Measurements from ENCODE around the gene C1orf56.

DNA sequence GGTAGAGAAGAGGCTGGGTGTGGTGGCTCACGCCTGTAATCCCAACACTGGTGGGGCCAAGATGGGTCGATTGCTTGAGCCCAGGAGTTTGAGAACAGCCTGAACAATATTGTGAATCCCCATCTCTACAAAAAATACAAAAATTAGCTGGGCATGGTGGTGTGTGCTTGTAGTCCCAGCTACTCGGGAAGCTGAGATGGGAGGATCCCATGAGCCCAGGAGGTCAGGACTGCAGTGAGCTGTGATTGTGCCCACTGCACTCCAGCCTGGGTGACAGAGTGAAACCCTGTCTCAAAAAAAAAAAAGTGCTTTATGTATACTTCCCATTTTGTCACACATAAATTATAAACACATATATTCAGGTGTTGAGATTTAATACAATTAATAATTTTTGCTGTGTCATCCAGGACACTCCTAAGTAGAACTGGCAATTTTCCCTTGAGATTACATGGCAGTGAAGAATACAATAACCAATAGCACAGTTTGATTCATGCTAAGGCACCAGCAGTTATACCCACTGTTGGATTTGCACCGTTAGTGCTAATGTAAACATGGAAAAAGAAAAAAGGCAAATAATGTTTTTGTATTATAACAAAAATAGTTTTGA is 38.5 kb downstream of the C1orf56 start:
- TF ChIP-seq, protein P1, sequence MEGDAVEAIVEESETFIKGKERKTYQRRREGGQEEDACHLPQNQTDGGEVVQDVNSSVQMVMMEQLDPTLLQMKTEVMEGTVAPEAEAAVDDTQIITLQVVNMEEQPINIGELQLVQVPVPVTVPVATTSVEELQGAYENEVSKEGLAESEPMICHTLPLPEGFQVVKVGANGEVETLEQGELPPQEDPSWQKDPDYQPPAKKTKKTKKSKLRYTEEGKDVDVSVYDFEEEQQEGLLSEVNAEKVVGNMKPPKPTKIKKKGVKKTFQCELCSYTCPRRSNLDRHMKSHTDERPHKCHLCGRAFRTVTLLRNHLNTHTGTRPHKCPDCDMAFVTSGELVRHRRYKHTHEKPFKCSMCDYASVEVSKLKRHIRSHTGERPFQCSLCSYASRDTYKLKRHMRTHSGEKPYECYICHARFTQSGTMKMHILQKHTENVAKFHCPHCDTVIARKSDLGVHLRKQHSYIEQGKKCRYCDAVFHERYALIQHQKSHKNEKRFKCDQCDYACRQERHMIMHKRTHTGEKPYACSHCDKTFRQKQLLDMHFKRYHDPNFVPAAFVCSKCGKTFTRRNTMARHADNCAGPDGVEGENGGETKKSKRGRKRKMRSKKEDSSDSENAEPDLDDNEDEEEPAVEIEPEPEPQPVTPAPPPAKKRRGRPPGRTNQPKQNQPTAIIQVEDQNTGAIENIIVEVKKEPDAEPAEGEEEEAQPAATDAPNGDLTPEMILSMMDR (IDR thresholded peaks at IDR 0.05; ENCODE audit: low read depth, low read length, missing input control) = no peak
- TF ChIP-seq, protein P2, sequence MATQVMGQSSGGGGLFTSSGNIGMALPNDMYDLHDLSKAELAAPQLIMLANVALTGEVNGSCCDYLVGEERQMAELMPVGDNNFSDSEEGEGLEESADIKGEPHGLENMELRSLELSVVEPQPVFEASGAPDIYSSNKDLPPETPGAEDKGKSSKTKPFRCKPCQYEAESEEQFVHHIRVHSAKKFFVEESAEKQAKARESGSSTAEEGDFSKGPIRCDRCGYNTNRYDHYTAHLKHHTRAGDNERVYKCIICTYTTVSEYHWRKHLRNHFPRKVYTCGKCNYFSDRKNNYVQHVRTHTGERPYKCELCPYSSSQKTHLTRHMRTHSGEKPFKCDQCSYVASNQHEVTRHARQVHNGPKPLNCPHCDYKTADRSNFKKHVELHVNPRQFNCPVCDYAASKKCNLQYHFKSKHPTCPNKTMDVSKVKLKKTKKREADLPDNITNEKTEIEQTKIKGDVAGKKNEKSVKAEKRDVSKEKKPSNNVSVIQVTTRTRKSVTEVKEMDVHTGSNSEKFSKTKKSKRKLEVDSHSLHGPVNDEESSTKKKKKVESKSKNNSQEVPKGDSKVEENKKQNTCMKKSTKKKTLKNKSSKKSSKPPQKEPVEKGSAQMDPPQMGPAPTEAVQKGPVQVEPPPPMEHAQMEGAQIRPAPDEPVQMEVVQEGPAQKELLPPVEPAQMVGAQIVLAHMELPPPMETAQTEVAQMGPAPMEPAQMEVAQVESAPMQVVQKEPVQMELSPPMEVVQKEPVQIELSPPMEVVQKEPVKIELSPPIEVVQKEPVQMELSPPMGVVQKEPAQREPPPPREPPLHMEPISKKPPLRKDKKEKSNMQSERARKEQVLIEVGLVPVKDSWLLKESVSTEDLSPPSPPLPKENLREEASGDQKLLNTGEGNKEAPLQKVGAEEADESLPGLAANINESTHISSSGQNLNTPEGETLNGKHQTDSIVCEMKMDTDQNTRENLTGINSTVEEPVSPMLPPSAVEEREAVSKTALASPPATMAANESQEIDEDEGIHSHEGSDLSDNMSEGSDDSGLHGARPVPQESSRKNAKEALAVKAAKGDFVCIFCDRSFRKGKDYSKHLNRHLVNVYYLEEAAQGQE (IDR thresholded peaks at IDR 0.05) = no peak
- TF ChIP-seq, protein P3, sequence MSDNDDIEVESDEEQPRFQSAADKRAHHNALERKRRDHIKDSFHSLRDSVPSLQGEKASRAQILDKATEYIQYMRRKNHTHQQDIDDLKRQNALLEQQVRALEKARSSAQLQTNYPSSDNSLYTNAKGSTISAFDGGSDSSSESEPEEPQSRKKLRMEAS (IDR thresholded peaks at IDR 0.05) = no peak
- TF ChIP-seq SP1 (IDR thresholded peaks at IDR 0.05) = no peak
